ENCODE data around the gene GTPBP4.

Gene GTPBP4

DNA sequence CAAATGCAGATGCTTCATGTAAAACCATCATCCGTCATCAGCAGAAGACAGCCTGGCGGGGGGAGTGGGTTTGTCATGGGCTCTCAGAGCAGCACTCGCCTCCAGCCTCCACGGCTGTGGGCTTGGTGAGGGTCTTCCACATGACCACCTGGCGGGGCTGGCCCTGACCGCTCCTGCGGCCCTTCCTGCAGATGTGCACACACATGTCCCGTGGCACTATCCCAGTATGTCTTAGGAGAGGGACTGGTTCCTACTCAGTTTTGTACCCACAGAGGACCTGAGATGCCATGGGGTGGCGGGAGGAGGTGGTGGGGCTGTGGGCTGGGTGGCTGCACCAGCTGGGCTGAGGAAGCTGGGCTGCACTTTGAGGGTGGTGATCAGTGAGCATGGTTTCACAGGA lies 32.7 kb downstream of the GTPBP4 start:
- peak; percentile 19 for ATAC-seq
- no peak for TF ChIP-seq ZC3H10 (CRISPR knock-in tag; IDR thresholded peaks at IDR 0.05)
- TF ChIP-seq POU6F1 (CRISPR knock-in tag; IDR thresholded peaks at IDR 0.05; ENCODE audit: borderline replicate concordance, low read depth) = no peak
- no peak for TF ChIP-seq ESRRG (CRISPR knock-in tag; IDR thresholded peaks at IDR 0.05)
- TF ChIP-seq BACH2 (CRISPR knock-in tag; IDR thresholded peaks at IDR 0.05; ENCODE audit: borderline replicate concordance) = no peak
- no peak for TF ChIP-seq ZFP30 (CRISPR knock-in tag; IDR thresholded peaks at IDR 0.05)
- TF ChIP-seq ZNF70 (CRISPR knock-in tag; IDR thresholded peaks at IDR 0.05) = no peak
- TF ChIP-seq, protein P1, sequence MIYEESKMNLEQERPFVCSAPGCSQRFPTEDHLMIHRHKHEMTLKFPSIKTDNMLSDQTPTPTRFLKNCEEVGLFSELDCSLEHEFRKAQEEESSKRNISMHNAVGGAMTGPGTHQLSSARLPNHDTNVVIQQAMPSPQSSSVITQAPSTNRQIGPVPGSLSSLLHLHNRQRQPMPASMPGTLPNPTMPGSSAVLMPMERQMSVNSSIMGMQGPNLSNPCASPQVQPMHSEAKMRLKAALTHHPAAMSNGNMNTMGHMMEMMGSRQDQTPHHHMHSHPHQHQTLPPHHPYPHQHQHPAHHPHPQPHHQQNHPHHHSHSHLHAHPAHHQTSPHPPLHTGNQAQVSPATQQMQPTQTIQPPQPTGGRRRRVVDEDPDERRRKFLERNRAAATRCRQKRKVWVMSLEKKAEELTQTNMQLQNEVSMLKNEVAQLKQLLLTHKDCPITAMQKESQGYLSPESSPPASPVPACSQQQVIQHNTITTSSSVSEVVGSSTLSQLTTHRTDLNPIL (CRISPR knock-in tag; IDR thresholded peaks at IDR 0.05; ENCODE audit: low read depth) = no peak
- no peak for TF ChIP-seq CSDC2 (CRISPR knock-in tag; IDR thresholded peaks at IDR 0.05)
- no peak for TF ChIP-seq TOX (CRISPR knock-in tag; IDR thresholded peaks at IDR 0.05; ENCODE audit: borderline replicate concordance)
- TF ChIP-seq TCF4 (CRISPR knock-in tag; IDR thresholded peaks at IDR 0.05; ENCODE audit: borderline replicate concordance) = no peak
- no peak for TF ChIP-seq PPARA (CRISPR knock-in tag; IDR thresholded peaks at IDR 0.05; ENCODE audit: borderline replicate concordance)
- TF ChIP-seq ZNF565 (CRISPR knock-in tag; conservative IDR thresholded peaks at IDR 0.05; ENCODE audit: low read depth) = no peak
- TF ChIP-seq GLIS3 (CRISPR knock-in tag; IDR thresholded peaks at IDR 0.05) = no peak
- TF ChIP-seq RARB (CRISPR knock-in tag; IDR thresholded peaks at IDR 0.05) = no peak

GRCh38 chr10:1022413-1022812 lies 34.2 kb downstream of the GTPBP4 start:
- TF ChIP-seq OSR1 (CRISPR knock-in tag; IDR thresholded peaks at IDR 0.05) (no peak), ZC3H10 (CRISPR knock-in tag; IDR thresholded peaks at IDR 0.05) (no peak), ZNF70 (CRISPR knock-in tag; IDR thresholded peaks at IDR 0.05) (no peak), ESRRG (CRISPR knock-in tag; IDR thresholded peaks at IDR 0.05) (no peak), RARB (CRISPR knock-in tag; IDR thresholded peaks at IDR 0.05) (no peak), GLIS3 (CRISPR knock-in tag; IDR thresholded peaks at IDR 0.05) (no peak)
- no peak for ATAC-seq

DNA sequence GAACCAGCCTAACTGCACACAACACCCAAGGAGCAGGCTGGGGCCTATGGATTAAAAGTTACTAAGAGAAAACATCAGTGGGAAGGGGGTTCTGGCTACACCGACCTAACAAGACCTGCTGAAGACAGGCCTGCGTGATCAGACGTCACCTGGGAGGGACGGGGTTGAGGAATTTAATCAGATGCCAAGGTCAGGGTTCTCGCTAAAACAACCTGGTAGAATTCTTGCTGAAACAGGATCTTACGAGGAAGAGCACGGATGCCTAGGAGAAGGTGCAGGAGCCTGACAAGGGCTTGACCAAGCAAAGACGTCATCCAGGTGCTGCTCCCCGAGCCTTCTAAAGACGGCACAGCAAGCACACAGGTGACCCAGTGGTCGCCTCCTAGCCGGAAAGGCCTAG lies 35.9 kb downstream of the GTPBP4 start:
- TF ChIP-seq SNAI2 (CRISPR knock-in tag; IDR thresholded peaks at IDR 0.05) (no peak), ESRRG (CRISPR knock-in tag; IDR thresholded peaks at IDR 0.05) (no peak), CSDC2 (CRISPR knock-in tag; IDR thresholded peaks at IDR 0.05) (no peak), TCF4 (CRISPR knock-in tag; IDR thresholded peaks at IDR 0.05; ENCODE audit: borderline replicate concordance) (no peak), PPARA (CRISPR knock-in tag; IDR thresholded peaks at IDR 0.05; ENCODE audit: borderline replicate concordance) (no peak), ISL1 (CRISPR knock-in tag; IDR thresholded peaks at IDR 0.05) (no peak)
- TF ChIP-seq, protein P1 (CRISPR knock-in tag; IDR thresholded peaks at IDR 0.05; ENCODE audit: low read depth) = no peak
- TF ChIP-seq, protein P2, sequence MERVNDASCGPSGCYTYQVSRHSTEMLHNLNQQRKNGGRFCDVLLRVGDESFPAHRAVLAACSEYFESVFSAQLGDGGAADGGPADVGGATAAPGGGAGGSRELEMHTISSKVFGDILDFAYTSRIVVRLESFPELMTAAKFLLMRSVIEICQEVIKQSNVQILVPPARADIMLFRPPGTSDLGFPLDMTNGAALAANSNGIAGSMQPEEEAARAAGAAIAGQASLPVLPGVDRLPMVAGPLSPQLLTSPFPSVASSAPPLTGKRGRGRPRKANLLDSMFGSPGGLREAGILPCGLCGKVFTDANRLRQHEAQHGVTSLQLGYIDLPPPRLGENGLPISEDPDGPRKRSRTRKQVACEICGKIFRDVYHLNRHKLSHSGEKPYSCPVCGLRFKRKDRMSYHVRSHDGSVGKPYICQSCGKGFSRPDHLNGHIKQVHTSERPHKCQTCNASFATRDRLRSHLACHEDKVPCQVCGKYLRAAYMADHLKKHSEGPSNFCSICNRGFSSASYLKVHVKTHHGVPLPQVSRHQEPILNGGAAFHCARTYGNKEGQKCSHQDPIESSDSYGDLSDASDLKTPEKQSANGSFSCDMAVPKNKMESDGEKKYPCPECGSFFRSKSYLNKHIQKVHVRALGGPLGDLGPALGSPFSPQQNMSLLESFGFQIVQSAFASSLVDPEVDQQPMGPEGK (CRISPR knock-in tag; IDR thresholded peaks at IDR 0.05; ENCODE audit: borderline replicate concordance) = no peak
- TF ChIP-seq, protein P3, sequence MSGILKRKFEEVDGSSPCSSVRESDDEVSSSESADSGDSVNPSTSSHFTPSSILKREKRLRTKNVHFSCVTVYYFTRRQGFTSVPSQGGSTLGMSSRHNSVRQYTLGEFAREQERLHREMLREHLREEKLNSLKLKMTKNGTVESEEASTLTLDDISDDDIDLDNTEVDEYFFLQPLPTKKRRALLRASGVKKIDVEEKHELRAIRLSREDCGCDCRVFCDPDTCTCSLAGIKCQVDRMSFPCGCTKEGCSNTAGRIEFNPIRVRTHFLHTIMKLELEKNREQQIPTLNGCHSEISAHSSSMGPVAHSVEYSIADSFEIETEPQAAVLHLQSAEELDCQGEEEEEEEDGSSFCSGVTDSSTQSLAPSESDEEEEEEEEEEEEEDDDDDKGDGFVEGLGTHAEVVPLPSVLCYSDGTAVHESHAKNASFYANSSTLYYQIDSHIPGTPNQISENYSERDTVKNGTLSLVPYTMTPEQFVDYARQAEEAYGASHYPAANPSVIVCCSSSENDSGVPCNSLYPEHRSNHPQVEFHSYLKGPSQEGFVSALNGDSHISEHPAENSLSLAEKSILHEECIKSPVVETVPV (CRISPR knock-in tag; IDR thresholded peaks at IDR 0.05) = no peak
- no peak for ATAC-seq

- no peak for ATAC-seq
- no peak for TF ChIP-seq SNAI2 (CRISPR knock-in tag; IDR thresholded peaks at IDR 0.05)
- no peak for TF ChIP-seq OSR1 (CRISPR knock-in tag; IDR thresholded peaks at IDR 0.05)
- TF ChIP-seq, protein P3 (CRISPR knock-in tag; IDR thresholded peaks at IDR 0.05) = no peak
- TF ChIP-seq, protein P2 (CRISPR knock-in tag; IDR thresholded peaks at IDR 0.05; ENCODE audit: borderline replicate concordance) = no peak
- TF ChIP-seq GLIS3 (CRISPR knock-in tag; IDR thresholded peaks at IDR 0.05) = no peak
- no peak for TF ChIP-seq ZNF8 (CRISPR knock-in tag; IDR thresholded peaks at IDR 0.05)
- TF ChIP-seq, protein P1 (CRISPR knock-in tag; IDR thresholded peaks at IDR 0.05; ENCODE audit: low read depth) = no peak
- TF ChIP-seq ISL1 (CRISPR knock-in tag; IDR thresholded peaks at IDR 0.05) = no peak
- no peak for TF ChIP-seq ZFP3 (CRISPR knock-in tag; IDR thresholded peaks at IDR 0.05)
- TF ChIP-seq ARNTL (CRISPR knock-in tag; IDR thresholded peaks at IDR 0.05; ENCODE audit: borderline replicate concordance, low read depth) = no peak
- TF ChIP-seq ZFP30 (CRISPR knock-in tag; IDR thresholded peaks at IDR 0.05) = no peak
Observed at GRCh38 chr10:1025683-1026082, 37.4 kb downstream of the GTPBP4 start, which contains the start of gene IDI2. IDI2 (minus strand) TSS chr10:1025859; CDS start chr10:1024723, 1,136 bp downstream.

All from SK-N-SH treated with all-trans-retinoic acid at 6 μM for 48 hours (cell line).